K562 (cell line): ENCODE results near the gene STOM. TPM values are rescaled to one million over a fixed set of nuclear protein-coding genes. Genes with fewer than 3 reads are reported as not detected.

Source experiments
- CEBPG ChIP-seq, 3 experiments: fragments of 200-800 bp in 1 of 3; sonication (Bioruptor generic) in 1 of 3; sonication (generic) in 1 of 3; formaldehyde crosslinking in 1 of 3; IDR thresholded peaks in 2 of 3; conservative IDR thresholded peaks in 1 of 3; 2 replicates each; pipeline versions ENCODE4 v1.6.1 to v1.8.0; 2016 to 2022; ENCODE audit warnings: missing compliant biosample characterization in 2 of 3, missing genetic modification characterization in 2 of 3, mild to moderate bottlenecking in 1 of 3, missing genetic modification reagents in 1 of 3
- FOXP1 ChIP-seq: sonication (generic); formaldehyde crosslinking; IDR thresholded peaks from 2 replicates; pipeline ENCODE4 v1.8.0; 2022; ENCODE audit warnings: mild to moderate bottlenecking, missing genetic modification reagents
- FUS ChIP-seq: fragments of 200-400 bp; formaldehyde crosslinking; optimal IDR thresholded peaks from 2 replicates; pipeline ENCODE3; 2017; ENCODE audit warnings: low read depth, low read length
- GTF2E2 ChIP-seq: fragments of 200-800 bp; sonication (Bioruptor generic); IDR thresholded peaks from 2 replicates; pipeline ENCODE4 v1.6.1; 2016; ENCODE audit warnings: missing genetic modification characterization, missing compliant biosample characterization
- HMG20A ChIP-seq: fragments of 450-650 bp; formaldehyde crosslinking; conservative IDR thresholded peaks from 2 replicates; pipeline ENCODE4 v1.4.0; 2020; ENCODE audit warnings: mild to moderate bottlenecking, mixed read lengths
- HNRNPLL ChIP-seq: fragments of 200-400 bp; formaldehyde crosslinking; IDR thresholded peaks from 2 replicates; pipeline ENCODE4 v1.6.1; 2017; ENCODE audit warnings: low read length, low read depth, mild to moderate bottlenecking; ENCODE audit not compliant: poor library complexity, severe bottlenecking
- HSF4 ChIP-seq: fragments of 250-450 bp; sonication (Bioruptor Pico); IDR thresholded peaks from 2 replicates; pipeline ENCODE4 v2.1.2; 2022; ENCODE audit warnings: mild to moderate bottlenecking, moderate library complexity, borderline replicate concordance
- KAT7 ChIP-seq: sonication (generic); formaldehyde crosslinking; IDR thresholded peaks from 2 replicates; pipeline ENCODE4 v1.8.0; 2022; ENCODE audit warnings: missing genetic modification reagents, mild to moderate bottlenecking, borderline replicate concordance
- L3MBTL2 ChIP-seq: fragments of 450-650 bp; IDR thresholded peaks from 2 replicates; pipeline ENCODE4 v1.6.1; 2016; ENCODE audit warnings: mild to moderate bottlenecking, moderate library complexity
- RB1 ChIP-seq: fragments of 450-650 bp; IDR thresholded peaks from 2 replicates; pipeline ENCODE4 v1.6.1; 2017; ENCODE audit warnings: low read depth, mild to moderate bottlenecking
- TAF7 ChIP-seq: fragments of 450-650 bp; IDR thresholded peaks from 2 replicates; pipeline ENCODE4 v1.6.1; 2016; ENCODE audit warnings: missing genetic modification characterization, missing compliant biosample characterization
- TBL1XR1 ChIP-seq, 2 experiments: IDR thresholded peaks; 2 replicates each; pipeline ENCODE4 v1.6.1; 2012; ENCODE audit warnings: improper control_type of control experiment in 2 of 2, low read length in 2 of 2, mild to moderate bottlenecking in 1 of 2
- ZNF197 ChIP-seq: fragments of 200-800 bp; sonication (Bioruptor generic); IDR thresholded peaks from 2 replicates; pipeline ENCODE4 v1.6.1; 2016; ENCODE audit warnings: low read depth, missing genetic modification characterization, missing compliant biosample characterization
- ZNF232 ChIP-seq: sonication (generic); formaldehyde crosslinking; IDR thresholded peaks from 2 replicates; pipeline ENCODE4 v1.8.0; 2022; ENCODE audit warnings: mild to moderate bottlenecking, missing genetic modification reagents
- polyA plus RNA-seq, 8 experiments: library from polyadenylated mRNA; depleted of rRNA in 4 of 8; stranded (reverse) in 5 of 8; unstranded in 3 of 8; fragments of >200 nt; fragmentation: Nextera tagmentation in 2 of 8; fragmentation: Illumina TruSeq in 1 of 8; extraction: Ambion mirVana in 2 of 8; extraction: Trizol in 1 of 8; gene quantifications; 2 replicates each; pipeline versions ENCODE4 v1.2.1 to v1.2.3, GENCODE V29; 2011 to 2014; ENCODE audit warnings: inconsistent platforms in 1 of 8, missing spikeins in 1 of 8
- total RNA-seq, 7 experiments: library from RNA; depleted of rRNA in 6 of 7; stranded (reverse); fragments of >200 nt in 6 of 7; fragmentation: Illumina TruSeq in 2 of 7; extraction: Trizol in 2 of 7; gene quantifications; 2 replicates each; pipeline versions ENCODE4 v1.2.1 to v1.2.3, GENCODE V29; 2011 to 2021; ENCODE audit warnings: low replicate concordance in 1 of 7
- TF ChIP-seq, protein P1 (sequence below): fragments of 450-650 bp; IDR thresholded peaks from 2 replicates; pipeline ENCODE4 v1.6.1; 2016; ENCODE audit warnings: mild to moderate bottlenecking, moderate library complexity
- TF ChIP-seq, protein P2 (sequence below): fragments of 250-450 bp; sonication (Bioruptor Pico); IDR thresholded peaks from 2 replicates; pipeline ENCODE4 v1.6.1; 2021; ENCODE audit warnings: mild to moderate bottlenecking

Gene STOM
- total and polyA plus RNA-seq, 9 of the 15 experiments (the other 6 are each of a cell fraction or from before 2014, with no cell fraction given), result 23.2 to 140 (median 43.9) TPM

DNA sequence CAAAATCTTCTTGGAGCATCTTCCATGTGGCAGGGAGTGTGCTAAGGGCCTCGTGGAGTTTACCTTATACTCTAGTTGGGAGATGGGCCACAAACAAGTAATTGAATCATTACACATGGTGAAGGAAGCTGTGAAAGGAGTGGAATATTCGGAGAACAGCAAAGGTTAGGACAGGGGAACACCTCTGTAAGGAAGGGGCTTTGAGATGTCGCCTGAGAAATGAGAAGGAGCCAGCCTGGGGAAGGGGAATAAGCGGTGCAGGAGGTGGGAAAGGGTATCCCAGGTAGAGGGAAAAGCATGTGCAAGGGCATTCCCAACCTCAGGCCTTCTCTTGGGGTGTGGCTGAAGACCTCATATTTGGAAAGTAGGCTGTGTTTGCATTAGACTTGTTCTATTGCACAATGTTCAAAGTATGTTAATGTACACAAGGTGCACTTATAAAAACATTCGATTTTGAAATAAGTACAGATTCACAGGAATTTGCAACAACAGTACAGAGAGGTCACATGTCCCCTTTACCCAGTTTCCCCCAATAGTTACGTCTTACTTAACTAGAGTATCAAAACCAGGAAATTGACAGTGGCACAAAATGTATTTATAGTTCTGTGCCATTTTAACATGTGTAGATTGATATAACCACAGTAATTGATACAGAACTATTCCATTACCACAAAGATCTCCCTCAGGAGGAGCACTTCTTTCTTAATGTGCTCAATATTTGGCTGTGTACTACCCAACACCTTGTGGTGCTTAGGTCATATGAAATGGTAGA is 2.4 kb upstream of the STOM start (continued):
- TF ChIP-seq, protein P1, sequence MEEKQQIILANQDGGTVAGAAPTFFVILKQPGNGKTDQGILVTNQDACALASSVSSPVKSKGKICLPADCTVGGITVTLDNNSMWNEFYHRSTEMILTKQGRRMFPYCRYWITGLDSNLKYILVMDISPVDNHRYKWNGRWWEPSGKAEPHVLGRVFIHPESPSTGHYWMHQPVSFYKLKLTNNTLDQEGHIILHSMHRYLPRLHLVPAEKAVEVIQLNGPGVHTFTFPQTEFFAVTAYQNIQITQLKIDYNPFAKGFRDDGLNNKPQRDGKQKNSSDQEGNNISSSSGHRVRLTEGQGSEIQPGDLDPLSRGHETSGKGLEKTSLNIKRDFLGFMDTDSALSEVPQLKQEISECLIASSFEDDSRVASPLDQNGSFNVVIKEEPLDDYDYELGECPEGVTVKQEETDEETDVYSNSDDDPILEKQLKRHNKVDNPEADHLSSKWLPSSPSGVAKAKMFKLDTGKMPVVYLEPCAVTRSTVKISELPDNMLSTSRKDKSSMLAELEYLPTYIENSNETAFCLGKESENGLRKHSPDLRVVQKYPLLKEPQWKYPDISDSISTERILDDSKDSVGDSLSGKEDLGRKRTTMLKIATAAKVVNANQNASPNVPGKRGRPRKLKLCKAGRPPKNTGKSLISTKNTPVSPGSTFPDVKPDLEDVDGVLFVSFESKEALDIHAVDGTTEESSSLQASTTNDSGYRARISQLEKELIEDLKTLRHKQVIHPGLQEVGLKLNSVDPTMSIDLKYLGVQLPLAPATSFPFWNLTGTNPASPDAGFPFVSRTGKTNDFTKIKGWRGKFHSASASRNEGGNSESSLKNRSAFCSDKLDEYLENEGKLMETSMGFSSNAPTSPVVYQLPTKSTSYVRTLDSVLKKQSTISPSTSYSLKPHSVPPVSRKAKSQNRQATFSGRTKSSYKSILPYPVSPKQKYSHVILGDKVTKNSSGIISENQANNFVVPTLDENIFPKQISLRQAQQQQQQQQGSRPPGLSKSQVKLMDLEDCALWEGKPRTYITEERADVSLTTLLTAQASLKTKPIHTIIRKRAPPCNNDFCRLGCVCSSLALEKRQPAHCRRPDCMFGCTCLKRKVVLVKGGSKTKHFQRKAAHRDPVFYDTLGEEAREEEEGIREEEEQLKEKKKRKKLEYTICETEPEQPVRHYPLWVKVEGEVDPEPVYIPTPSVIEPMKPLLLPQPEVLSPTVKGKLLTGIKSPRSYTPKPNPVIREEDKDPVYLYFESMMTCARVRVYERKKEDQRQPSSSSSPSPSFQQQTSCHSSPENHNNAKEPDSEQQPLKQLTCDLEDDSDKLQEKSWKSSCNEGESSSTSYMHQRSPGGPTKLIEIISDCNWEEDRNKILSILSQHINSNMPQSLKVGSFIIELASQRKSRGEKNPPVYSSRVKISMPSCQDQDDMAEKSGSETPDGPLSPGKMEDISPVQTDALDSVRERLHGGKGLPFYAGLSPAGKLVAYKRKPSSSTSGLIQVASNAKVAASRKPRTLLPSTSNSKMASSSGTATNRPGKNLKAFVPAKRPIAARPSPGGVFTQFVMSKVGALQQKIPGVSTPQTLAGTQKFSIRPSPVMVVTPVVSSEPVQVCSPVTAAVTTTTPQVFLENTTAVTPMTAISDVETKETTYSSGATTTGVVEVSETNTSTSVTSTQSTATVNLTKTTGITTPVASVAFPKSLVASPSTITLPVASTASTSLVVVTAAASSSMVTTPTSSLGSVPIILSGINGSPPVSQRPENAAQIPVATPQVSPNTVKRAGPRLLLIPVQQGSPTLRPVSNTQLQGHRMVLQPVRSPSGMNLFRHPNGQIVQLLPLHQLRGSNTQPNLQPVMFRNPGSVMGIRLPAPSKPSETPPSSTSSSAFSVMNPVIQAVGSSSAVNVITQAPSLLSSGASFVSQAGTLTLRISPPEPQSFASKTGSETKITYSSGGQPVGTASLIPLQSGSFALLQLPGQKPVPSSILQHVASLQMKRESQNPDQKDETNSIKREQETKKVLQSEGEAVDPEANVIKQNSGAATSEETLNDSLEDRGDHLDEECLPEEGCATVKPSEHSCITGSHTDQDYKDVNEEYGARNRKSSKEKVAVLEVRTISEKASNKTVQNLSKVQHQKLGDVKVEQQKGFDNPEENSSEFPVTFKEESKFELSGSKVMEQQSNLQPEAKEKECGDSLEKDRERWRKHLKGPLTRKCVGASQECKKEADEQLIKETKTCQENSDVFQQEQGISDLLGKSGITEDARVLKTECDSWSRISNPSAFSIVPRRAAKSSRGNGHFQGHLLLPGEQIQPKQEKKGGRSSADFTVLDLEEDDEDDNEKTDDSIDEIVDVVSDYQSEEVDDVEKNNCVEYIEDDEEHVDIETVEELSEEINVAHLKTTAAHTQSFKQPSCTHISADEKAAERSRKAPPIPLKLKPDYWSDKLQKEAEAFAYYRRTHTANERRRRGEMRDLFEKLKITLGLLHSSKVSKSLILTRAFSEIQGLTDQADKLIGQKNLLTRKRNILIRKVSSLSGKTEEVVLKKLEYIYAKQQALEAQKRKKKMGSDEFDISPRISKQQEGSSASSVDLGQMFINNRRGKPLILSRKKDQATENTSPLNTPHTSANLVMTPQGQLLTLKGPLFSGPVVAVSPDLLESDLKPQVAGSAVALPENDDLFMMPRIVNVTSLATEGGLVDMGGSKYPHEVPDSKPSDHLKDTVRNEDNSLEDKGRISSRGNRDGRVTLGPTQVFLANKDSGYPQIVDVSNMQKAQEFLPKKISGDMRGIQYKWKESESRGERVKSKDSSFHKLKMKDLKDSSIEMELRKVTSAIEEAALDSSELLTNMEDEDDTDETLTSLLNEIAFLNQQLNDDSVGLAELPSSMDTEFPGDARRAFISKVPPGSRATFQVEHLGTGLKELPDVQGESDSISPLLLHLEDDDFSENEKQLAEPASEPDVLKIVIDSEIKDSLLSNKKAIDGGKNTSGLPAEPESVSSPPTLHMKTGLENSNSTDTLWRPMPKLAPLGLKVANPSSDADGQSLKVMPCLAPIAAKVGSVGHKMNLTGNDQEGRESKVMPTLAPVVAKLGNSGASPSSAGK, result peak; percentile 50; the same call in 1 of the 2 replicates
- no peak for TF ChIP-seq HNRNPLL
- TF ChIP-seq KAT7, result 0 out of 2 replicates have a peak, but pooled peaks have one; percentile 33
- no peak for TF ChIP-seq ZNF197 (CRISPR knock-in tag)
- no peak for TF ChIP-seq TAF7 (tag)
- TF ChIP-seq L3MBTL2, result peak; percentile 50
- TF ChIP-seq, protein P2, sequence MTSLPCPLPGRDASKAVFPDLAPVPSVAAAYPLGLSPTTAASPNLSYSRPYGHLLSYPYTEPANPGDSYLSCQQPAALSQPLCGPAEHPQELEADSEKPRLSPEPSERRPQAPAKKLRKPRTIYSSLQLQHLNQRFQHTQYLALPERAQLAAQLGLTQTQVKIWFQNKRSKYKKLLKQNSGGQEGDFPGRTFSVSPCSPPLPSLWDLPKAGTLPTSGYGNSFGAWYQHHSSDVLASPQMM (CRISPR knock-in tag), result no peak
- 0 out of 2 replicates have a peak, but pooled peaks have one; percentile 28 for TF ChIP-seq GTF2E2
- TF ChIP-seq HSF4 (CRISPR knock-in tag), result no peak
- 0 out of 2 replicates have a peak, but pooled peaks have one; percentile 56 for TF ChIP-seq FOXP1
- TF ChIP-seq RB1, result no peak
- TF ChIP-seq CEBPG (CRISPR knock-in tag; IDR thresholded peaks at IDR 0.05), result no peak
- peak; percentile 68 to 77 for TF ChIP-seq CEBPG (tag; conservative IDR thresholded peaks at IDR 0.05 in 1 of 2, IDR thresholded peaks at IDR 0.05 in 1 of 2)
- no peak for TF ChIP-seq FUS
- TF ChIP-seq HMG20A (CRISPR knock-in tag), result 0 out of 2 replicates have a peak, but pooled peaks have one; percentile 43
- TF ChIP-seq TBL1XR1 (IDR thresholded peaks at IDR 0.05; ENCODE audit: low read length in 2 of 2), result no peak
- no peak for TF ChIP-seq ZNF232 (CRISPR knock-in tag)
